Posterior cingulate gyrus (tissue), 11 donors: ENCODE data around the gene KNCN.
A peak's percentile ranks its signal among the peaks of the same experiment; 100 is the strongest.

Experiments used
- DNase-seq, 10 donors: peaks; one replicate each; pipeline versions ENCODE4 v3.0.0 to v3.0.0-alpha.2; 2020 to 2021; ENCODE audit warnings: mixed read lengths in 3 of 10
- intact Hi-C: fragments of 100-400 bp; cut with DNase I; formaldehyde crosslinking; loops from one replicate; pipeline ENCODE4 v1.15.1; 2023

KNCN gene

GRCh38 chr1:46569884-46570725 lies 18.7 kb upstream of the KNCN start:
- intact Hi-C loops, result no loop called here
- peak in 1 of 10 donors; percentile 61 for DNase-seq

- no peak for DNase-seq
- intact Hi-C loops, result no loop called here
Measured at GRCh38 chr1:46569116-46569515, 17.7 kb upstream of the KNCN start.

- intact Hi-C loops, result no loop called here
Measured at GRCh38 chr1:46568461-46568891, 17.0 kb upstream of the KNCN start.

GRCh38 chr1:46563341-46563740 lies 11.9 kb upstream of the KNCN start:
- no peak for DNase-seq
- intact Hi-C loops, result no loop called here

More at GRCh38 chr1:46568461-46568891, 17.0 kb upstream of the KNCN start:
- no peak for DNase-seq

- intact Hi-C loops, result no loop called here
- peak in 2 of 10 donors; percentile 37 to 53 for DNase-seq
Measured at GRCh38 chr1:46562498-46562897, 11.1 kb upstream of the KNCN start.

- intact Hi-C loops, result no loop called here
- DNase-seq, result peak in 2 of 10 donors; percentile 15 to 66
Measured at GRCh38 chr1:46558966-46559365, 7.5 kb upstream of the KNCN start.

GRCh38 chr1:46558141-46558963 lies 6.9 kb upstream of the KNCN start:
- intact Hi-C loops, result no loop called here
- DNase-seq, result peak in 7 of 10 donors; percentile 49 to 92 (median 70)

GRCh38 chr1:46557403-46557802 lies 6.0 kb upstream of the KNCN start:
- DNase-seq, result peak in 2 of 10 donors; percentile 19 to 21
- intact Hi-C loops, result no loop called here

GRCh38 chr1:46556822-46557221 lies 5.4 kb upstream of the KNCN start:
- DNase-seq, result no peak
- intact Hi-C loops, result no loop called here

GRCh38 chr1:46555826-46556619 lies 4.6 kb upstream of the KNCN start:
- intact Hi-C loops, result no loop called here

GRCh38 chr1:46554597-46555381 lies 3.3 kb upstream of the KNCN start:
- intact Hi-C loops, result no loop called here
- peak in 3 of 10 donors; percentile 35 to 80 (median 55) for DNase-seq

More at GRCh38 chr1:46555826-46556619, 4.6 kb upstream of the KNCN start:
- peak in 2 of 10 donors; percentile 59 to 66 for DNase-seq

GRCh38 chr1:46554236-46554596 lies 2.8 kb upstream of the KNCN start:
- intact Hi-C loops, result no loop called here
- peak in 3 of 10 donors; percentile 49 to 71 (median 66) for DNase-seq

- DNase-seq, result peak in 2 of 10 donors; percentile 18 to 22
- intact Hi-C loops, result no loop called here
Measured at GRCh38 chr1:46553506-46553905, 2.1 kb upstream of the KNCN start.

- DNase-seq, result peak in 3 of 10 donors; percentile 51 to 74 (median 65)
- intact Hi-C loops, result no loop called here
Measured at GRCh38 chr1:46552357-46553237, 1.1 kb upstream of the KNCN start.

- intact Hi-C loops, result no loop called here
- DNase-seq, result peak in 3 of 10 donors; percentile 69 to 79 (median 77)
Measured at GRCh38 chr1:46550751-46551231, 656 bp downstream of the KNCN start.

- intact Hi-C loops, result no loop called here
- peak in 7 of 10 donors; percentile 43 to 94 (median 73) for DNase-seq
Measured at GRCh38 chr1:46549697-46550681, 1.5 kb downstream of the KNCN start.
